AG04450 (cell line): ENCODE measurements around the gene EAF1. TPM values are rescaled to one million over a fixed set of nuclear protein-coding genes. Genes with fewer than 3 reads are reported as not detected.

Experiments
- CTCF ChIA-PET: fragments of 300-600, 350-600 bp; formaldehyde crosslinking; extraction: SDS; loops from one replicate; lab custom pipeline; 2022; ENCODE audit warnings: antibody characterized with exemption, inconsistent platforms; lab: Charles Lee
- POLR2A ChIA-PET: fragments of 350-600 bp; formaldehyde crosslinking; extraction: SDS; loops from one replicate; lab custom pipeline; 2021; ENCODE audit warnings: antibody characterized with exemption, inconsistent platforms; lab: Yijun Ruan, JAX
- DNase-seq: peaks from one replicate; pipeline ENCODE4 v3.0.0-alpha.2; 2011; ENCODE audit warnings: low read depth, low spot score
- H3K27ac ChIP-seq: one replicate; pipeline ENCODE4 v1.5.1; 2012; ENCODE audit warnings: low read depth, low read length, control low read depth
- H3K27me3 ChIP-seq: one replicate; pipeline ENCODE4 v1.6.0; 2012; ENCODE audit warnings: low read length; ENCODE audit not compliant: control insufficient read depth, insufficient read depth
- H3K4me3 ChIP-seq: 2 replicates; pipeline ENCODE4 v1.5.1; 2011; ENCODE audit warnings: mild to moderate bottlenecking, low read depth, low read length, control low read depth
- H3K9me3 ChIP-seq: 2 replicates; pipeline ENCODE4 v1.5.1; 2012; ENCODE audit warnings: low read length; ENCODE audit not compliant: control insufficient read depth, insufficient read depth
- CTCF ChIP-seq: IDR thresholded peaks from 2 replicates; pipeline ENCODE4 v1.5.1; 2011; ENCODE audit warnings: low read depth, low read length, control low read depth, inconsistent platforms
- polyA plus RNA-seq: library from polyadenylated mRNA; depleted of rRNA; stranded (reverse); fragments of >200 nt; gene quantifications from 2 replicates; pipeline ENCODE4 v1.2.3, GENCODE V29; 2011

Gene EAF1
- polyA plus RNA-seq, 1 experiment: 11.0 TPM

- no peak for DNase-seq
These were observed 12.1 kb downstream of the EAF1 start for GRCh38 chr3:15439476-15439875.

GRCh38 chr3:15440891-15441290, 13.5 kb downstream of the EAF1 start:
- TF ChIP-seq CTCF: no peak
- no peaks in the 10 kb centered on the region for H3K27me3 ChIP-seq
- ChIA-PET POLR2A (no interaction called here), CTCF (no interaction called here)
- no peaks in the 10 kb centered on the region for H3K9me3 ChIP-seq
- DNase-seq: no peak
- H3K4me3 ChIP-seq: no peak overlapping the region
- H3K27ac ChIP-seq: no peak overlapping the region

More at GRCh38 chr3:15439476-15439875, 12.1 kb downstream of the EAF1 start:
- TF ChIP-seq CTCF: no peak
- H3K4me3 ChIP-seq: no peak overlapping the region
- H3K9me3 ChIP-seq: no peaks in the 10 kb centered on the region
- H3K27me3 ChIP-seq: no peaks in the 10 kb centered on the region
- CTCF ChIA-PET: interaction anchor here (0.6 kb wide), 1 partner anchor 320 kb away, joined by 3 read pairs; no protein-coding TSS in a partner anchor
- H3K27ac ChIP-seq: no peak overlapping the region
- POLR2A ChIA-PET: interaction anchor here (0.5 kb wide), 1 partner anchor 223 kb away, joined by 5 read pairs; no protein-coding TSS in a partner anchor

- TF ChIP-seq CTCF: no peak
- H3K4me3 ChIP-seq: no peak overlapping the region
- ChIA-PET POLR2A (no interaction called here), CTCF (interaction anchor here (0.6 to 1.4 kb wide), 2 partner anchors 39 to 113 kb away, joined by 3 to 6 read pairs; no protein-coding TSS in a partner anchor)
- no peaks in the 10 kb centered on the region for H3K27me3 ChIP-seq
- H3K9me3 ChIP-seq: no peaks in the 10 kb centered on the region
- DNase-seq: no peak
- no peak overlapping the region for H3K27ac ChIP-seq
These were observed 16.6 kb downstream of the EAF1 start for GRCh38 chr3:15443826-15444524.

DNA sequence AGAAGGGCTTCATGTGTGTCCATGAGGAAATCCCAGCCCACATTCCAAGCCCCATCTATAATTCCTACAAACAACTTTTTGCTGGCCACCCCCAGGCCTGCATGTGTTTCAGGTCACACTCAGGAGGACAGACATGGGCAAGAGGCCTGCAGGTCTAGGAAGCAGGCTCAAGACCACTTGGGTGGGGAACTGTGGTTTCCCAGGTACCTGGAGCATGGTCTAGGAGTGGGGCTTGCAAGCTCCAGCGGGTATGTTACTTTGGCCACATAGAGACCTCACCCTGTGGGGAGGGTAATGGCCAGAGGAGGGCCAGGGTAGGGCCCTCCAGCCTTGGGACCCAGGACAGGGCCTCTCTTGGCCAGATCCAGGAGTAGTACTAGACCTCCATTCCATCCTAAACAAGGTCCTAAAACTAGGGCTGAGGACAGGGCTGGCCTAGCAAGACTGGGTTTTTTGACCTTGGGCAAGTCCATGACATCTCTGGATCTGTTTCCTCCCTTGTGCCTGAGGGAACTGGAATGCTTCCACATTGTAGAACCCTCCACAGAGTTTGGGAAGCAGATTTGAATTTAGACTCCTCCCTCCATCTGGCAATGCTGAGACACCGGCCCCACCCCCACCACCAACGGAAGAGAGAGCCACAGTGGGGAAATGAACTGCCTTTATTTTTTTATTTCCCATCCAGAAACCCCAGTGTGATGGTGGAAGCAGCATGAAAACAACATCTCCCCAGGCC, 22.3 kb downstream of the EAF1 start:
- CTCF ChIA-PET: no interaction called here
- Histone ChIP-seq H3K27me3 (no peaks in the 10 kb centered on the region), H3K4me3 (no peak overlapping the region), H3K9me3 (no peaks in the 10 kb centered on the region), H3K27ac (no peak overlapping the region)
- DNase-seq: no peak
- POLR2A ChIA-PET: no interaction called here
- no peak for TF ChIP-seq CTCF
